WERI-Rb-1 (cell line): ENCODE results near the gene RPL27.

Experiments used
- DNase-seq: peaks from one replicate; pipeline ENCODE4 v3.0.0-alpha.2; 2020
- H3K27ac ChIP-seq: fragments of 250-450 bp; sonication (Bioruptor Pico); 2 replicates; pipeline ENCODE4 v1.5.1; 2020; ENCODE audit warnings: mild to moderate bottlenecking, moderate library complexity
- H3K27me3 ChIP-seq: fragments of 250-450 bp; sonication (Bioruptor Pico); 2 replicates; pipeline ENCODE4 v1.5.1; 2021; ENCODE audit warnings: mild to moderate bottlenecking, low read depth, moderate library complexity; ENCODE audit not compliant: insufficient read depth, severe bottlenecking
- H3K36me3 ChIP-seq: fragments of 250-450 bp; sonication (Bioruptor Pico); 2 replicates; pipeline ENCODE4 v1.5.1; 2020; ENCODE audit warnings: mild to moderate bottlenecking, moderate library complexity
- H3K4me3 ChIP-seq: 2 replicates; pipeline ENCODE4 v1.5.1; 2011; ENCODE audit warnings: low read depth, mild to moderate bottlenecking, control low read depth, low read length
- H3K9me3 ChIP-seq: fragments of 250-450 bp; sonication (Bioruptor Pico); 2 replicates; pipeline ENCODE4 v1.5.1; 2021; ENCODE audit warnings: mild to moderate bottlenecking, moderate library complexity; ENCODE audit not compliant: severe bottlenecking
- TF ChIP-seq, protein P1 (sequence below): IDR thresholded peaks from 2 replicates; pipeline ENCODE4 v1.5.1; 2011; ENCODE audit warnings: low read depth, mild to moderate bottlenecking, control low read depth, inconsistent platforms, low read length

RPL27 gene

DNA sequence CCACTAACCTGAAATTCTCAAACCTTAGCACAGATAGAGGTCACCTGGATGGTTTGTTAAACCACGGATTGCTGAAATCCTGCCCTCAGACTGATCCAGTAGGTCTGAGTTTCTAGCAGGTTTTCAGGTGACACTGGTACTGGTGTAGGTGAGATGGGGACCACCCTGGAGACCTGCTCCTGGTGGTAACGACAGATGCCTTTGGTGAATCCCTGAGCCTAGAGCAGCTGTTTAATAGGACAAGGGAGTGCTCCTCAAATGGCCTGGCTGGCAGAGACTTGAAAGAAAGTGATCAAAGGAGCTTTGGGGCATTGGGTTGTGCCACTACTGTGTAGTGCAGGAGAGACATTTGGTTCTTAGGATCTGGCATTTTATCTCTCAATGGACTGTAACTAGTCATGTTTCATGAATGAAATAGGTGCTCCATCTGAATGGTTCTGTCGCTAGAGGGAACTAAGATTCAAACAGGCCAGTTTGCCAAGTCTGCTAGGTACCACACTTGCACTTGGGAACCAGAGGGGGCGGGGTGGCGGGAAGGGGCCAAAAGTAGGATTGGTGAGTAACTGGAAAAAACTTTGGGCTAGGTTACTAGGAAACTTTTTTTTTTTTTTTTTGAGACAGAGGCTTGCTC is 5.4 kb downstream of the RPL27 start:
- peak overlapping the region; percentile 13 for H3K27ac ChIP-seq
- no peaks in the 10 kb centered on the region for H3K27me3 ChIP-seq
- H3K36me3 ChIP-seq = peaks cover 67% of the 10 kb centered on the region
- no peaks in the 10 kb centered on the region for H3K9me3 ChIP-seq
- TF ChIP-seq, protein P1, sequence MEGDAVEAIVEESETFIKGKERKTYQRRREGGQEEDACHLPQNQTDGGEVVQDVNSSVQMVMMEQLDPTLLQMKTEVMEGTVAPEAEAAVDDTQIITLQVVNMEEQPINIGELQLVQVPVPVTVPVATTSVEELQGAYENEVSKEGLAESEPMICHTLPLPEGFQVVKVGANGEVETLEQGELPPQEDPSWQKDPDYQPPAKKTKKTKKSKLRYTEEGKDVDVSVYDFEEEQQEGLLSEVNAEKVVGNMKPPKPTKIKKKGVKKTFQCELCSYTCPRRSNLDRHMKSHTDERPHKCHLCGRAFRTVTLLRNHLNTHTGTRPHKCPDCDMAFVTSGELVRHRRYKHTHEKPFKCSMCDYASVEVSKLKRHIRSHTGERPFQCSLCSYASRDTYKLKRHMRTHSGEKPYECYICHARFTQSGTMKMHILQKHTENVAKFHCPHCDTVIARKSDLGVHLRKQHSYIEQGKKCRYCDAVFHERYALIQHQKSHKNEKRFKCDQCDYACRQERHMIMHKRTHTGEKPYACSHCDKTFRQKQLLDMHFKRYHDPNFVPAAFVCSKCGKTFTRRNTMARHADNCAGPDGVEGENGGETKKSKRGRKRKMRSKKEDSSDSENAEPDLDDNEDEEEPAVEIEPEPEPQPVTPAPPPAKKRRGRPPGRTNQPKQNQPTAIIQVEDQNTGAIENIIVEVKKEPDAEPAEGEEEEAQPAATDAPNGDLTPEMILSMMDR = no peak
- no peak overlapping the region for H3K4me3 ChIP-seq
- no peak for DNase-seq

DNA sequence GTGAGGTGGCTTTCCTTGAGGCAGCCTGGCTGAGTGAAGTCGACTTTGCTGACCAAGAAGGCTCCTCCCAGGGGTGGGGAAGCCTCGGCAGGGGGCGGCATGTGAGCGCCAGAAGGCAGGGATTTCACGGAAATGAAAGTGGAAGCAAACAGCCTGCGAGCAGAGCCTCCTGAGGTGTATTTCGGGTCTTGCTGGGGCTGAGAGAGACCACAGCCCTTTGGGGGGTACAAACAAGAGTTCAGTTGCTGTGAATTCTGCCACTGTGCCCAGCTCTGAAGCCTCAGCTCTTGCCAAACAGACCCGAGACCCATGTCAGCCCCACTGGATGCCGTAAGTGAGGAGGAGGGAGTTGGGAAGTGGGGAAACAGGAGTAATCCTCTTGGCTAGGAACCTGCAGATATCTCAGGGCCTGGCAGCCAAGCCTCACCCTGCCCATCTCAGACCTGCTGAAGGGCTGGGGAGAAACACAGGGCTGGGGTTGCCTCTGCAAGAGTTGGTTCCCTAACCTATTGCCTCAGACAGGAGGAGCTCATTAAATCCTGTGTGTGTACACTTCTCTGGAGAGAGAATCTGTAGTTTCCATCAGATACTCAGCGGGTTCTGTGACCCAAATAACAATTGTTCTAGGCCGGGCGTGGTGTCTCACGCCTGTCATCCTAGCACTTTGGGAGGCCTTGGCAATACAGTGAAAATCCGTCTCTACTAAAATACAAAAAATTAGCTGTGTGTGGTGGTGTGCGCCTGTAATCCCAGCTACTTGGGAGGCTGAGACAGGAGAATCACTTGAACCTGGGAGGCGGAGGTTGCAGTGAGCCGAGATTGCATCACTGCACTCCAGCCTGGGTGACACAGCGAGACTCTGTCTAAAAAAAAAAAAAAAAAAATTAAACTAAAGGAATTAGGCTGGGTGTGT is 8.7 kb downstream of the RPL27 start, which contains the start of gene IFI35:
Gene IFI35 (plus strand): TSS at position 146 of the 913 bp plus-strand sequence. CDS start 164 bp downstream, at position 310.
- Histone ChIP-seq H3K27ac (peak within 1 kb of the TSS; percentile 78), H3K4me3 (peak within 1 kb of the TSS; percentile 95), H3K27me3 (no peaks in the 10 kb centered on the region), H3K36me3 (peaks cover 36% of the 10 kb centered on the region), H3K9me3 (no peaks in the 10 kb centered on the region)
- TF ChIP-seq, protein P1 = peak; percentile 67
- DNase-seq = peak; percentile 94

- no peak for DNase-seq
- Histone ChIP-seq H3K9me3 (no peaks in the 10 kb centered on the region), H3K27me3 (no peaks in the 10 kb centered on the region), H3K4me3 (no peak overlapping the region), H3K27ac (no peak overlapping the region), H3K36me3 (peaks cover 27% of the 10 kb centered on the region)
- TF ChIP-seq, protein P1 = no peak
These were observed 12.6 kb downstream of the RPL27 start for GRCh38 chr17:43010667-43011308.

DNA sequence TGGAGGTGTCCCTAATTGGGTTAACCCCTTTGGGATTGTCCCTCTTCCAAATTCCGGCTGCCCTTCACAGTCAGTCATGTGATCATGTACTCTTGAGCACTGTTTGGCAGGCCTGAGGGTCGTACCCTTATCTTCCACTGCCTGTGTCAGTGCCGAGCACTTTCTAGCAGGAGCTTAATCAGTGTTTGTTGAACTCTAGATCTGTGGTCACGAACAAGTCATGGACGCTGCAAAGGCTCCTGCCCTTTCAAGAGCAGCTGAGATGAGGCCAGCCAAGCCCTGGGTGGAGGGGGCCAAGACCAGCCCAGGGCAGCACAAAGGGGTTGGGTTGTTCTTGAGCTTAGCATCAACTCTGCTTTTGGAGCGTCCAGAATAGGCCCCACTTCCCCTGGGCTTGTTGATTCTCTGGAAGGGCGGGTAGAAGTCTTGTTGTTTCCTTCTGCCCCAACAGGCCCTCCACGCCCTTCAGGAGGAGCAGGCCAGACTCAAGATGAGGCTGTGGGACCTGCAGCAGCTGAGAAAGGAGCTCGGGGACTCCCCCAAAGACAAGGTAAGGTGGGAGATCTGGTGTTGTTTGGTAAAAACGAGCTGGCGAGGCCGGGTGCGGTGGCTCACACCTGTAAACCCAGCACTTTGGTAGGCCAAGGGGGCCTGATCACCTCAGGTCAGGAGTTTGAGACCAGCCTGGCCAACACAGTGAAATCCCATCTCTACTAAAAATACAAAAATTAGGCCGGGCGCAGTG is 13.7 kb downstream of the RPL27 start:
- Histone ChIP-seq H3K36me3 (peaks cover 31% of the 10 kb centered on the region), H3K9me3 (no peaks in the 10 kb centered on the region), H3K27ac (no peak overlapping the region), H3K27me3 (no peaks in the 10 kb centered on the region), H3K4me3 (no peak overlapping the region)
- no peak for DNase-seq
- TF ChIP-seq, protein P1 = no peak

- Histone ChIP-seq H3K4me3 (no peak overlapping the region), H3K9me3 (no peaks in the 10 kb centered on the region), H3K27ac (no peak overlapping the region), H3K36me3 (peaks cover 39% of the 10 kb centered on the region), H3K27me3 (no peaks in the 10 kb centered on the region)
- no peak for DNase-seq
- TF ChIP-seq, protein P1 = no peak
These were observed 15.1 kb downstream of the RPL27 start for GRCh38 chr17:43013296-43013695.
